ENCODE measurements around the gene ANKRD34B. TPM values are rescaled to one million over a fixed set of nuclear protein-coding genes. Genes with fewer than 3 reads are reported as not detected.

Gene ANKRD34B
- total RNA-seq, 2 experiments from 2014 or later: not detected

GRCh38 chr5:80559244-80559643, 10.8 kb downstream of the ANKRD34B start:
- no peaks in the 10 kb centered on the region for H3K36me3 Mint-ChIP-seq (ENCODE audit: low read depth)
- POLR2A ChIA-PET: interaction anchor here (1.2 kb wide), 1 partner anchor 11 kb away, joined by 4 read pairs; the partner anchor contains the start of gene ANKRD34B
- no peaks in the 10 kb centered on the region for H3K9me3 Mint-ChIP-seq
- CTCF ChIA-PET: no interaction called here
- H3K27ac Mint-ChIP-seq: no peak overlapping the region
- H3K4me3 Mint-ChIP-seq: no peak overlapping the region
- H3K4me1 Mint-ChIP-seq: no peaks in the 10 kb centered on the region
- H3K27me3 Mint-ChIP-seq: peaks cover 40% of the 10 kb centered on the region
- no peak for DNase-seq

GRCh38 chr5:80555099-80555498, 15.0 kb downstream of the ANKRD34B start:
- Mint-ChIP-seq H3K9me3 (no peaks in the 10 kb centered on the region), H3K27me3 (peaks cover 31% of the 10 kb centered on the region), H3K4me1 (no peaks in the 10 kb centered on the region), H3K36me3 (ENCODE audit: low read depth) (no peaks in the 10 kb centered on the region), H3K27ac (no peak overlapping the region), H3K4me3 (no peak overlapping the region)
- no peak for DNase-seq
- POLR2A ChIA-PET: no interaction called here
- CTCF ChIA-PET: no interaction called here

GRCh38 chr5:80554646-80555045, 15.4 kb downstream of the ANKRD34B start:
- peaks cover 35% of the 10 kb centered on the region for H3K27me3 Mint-ChIP-seq
- H3K27ac Mint-ChIP-seq: no peak overlapping the region
- ChIA-PET POLR2A (no interaction called here), CTCF (no interaction called here)
- H3K4me3 Mint-ChIP-seq: no peak overlapping the region
- no peaks in the 10 kb centered on the region for H3K36me3 Mint-ChIP-seq (ENCODE audit: low read depth)
- no peaks in the 10 kb centered on the region for H3K9me3 Mint-ChIP-seq
- no peak for DNase-seq
- H3K4me1 Mint-ChIP-seq: no peaks in the 10 kb centered on the region

GRCh38 chr5:80541392-80541791, 28.7 kb downstream of the ANKRD34B start:
- POLR2A ChIA-PET: no interaction called here
- Mint-ChIP-seq H3K4me1 (peaks cover 8% of the 10 kb centered on the region), H3K4me3 (no peak overlapping the region), H3K9me3 (no peaks in the 10 kb centered on the region), H3K27ac (no peak overlapping the region), H3K27me3 (peaks cover 5% of the 10 kb centered on the region), H3K36me3 (ENCODE audit: low read depth) (no peaks in the 10 kb centered on the region)
- no peak for DNase-seq
- CTCF ChIA-PET: interaction anchor here (1.0 kb wide), 1 partner anchor 566 kb away, joined by 7 read pairs; no protein-coding TSS in a partner anchor

- Mint-ChIP-seq H3K27ac (no peak overlapping the region), H3K4me1 (peaks cover 8% of the 10 kb centered on the region), H3K36me3 (ENCODE audit: low read depth) (no peaks in the 10 kb centered on the region), H3K4me3 (no peak overlapping the region), H3K27me3 (peaks cover 5% of the 10 kb centered on the region), H3K9me3 (no peaks in the 10 kb centered on the region)
- ChIA-PET CTCF (interaction anchor here (1.0 kb wide), 1 partner anchor 567 kb away, joined by 7 read pairs; no protein-coding TSS in a partner anchor), POLR2A (no interaction called here)
- DNase-seq: no peak
Measured at GRCh38 chr5:80540691-80541090, 29.4 kb downstream of the ANKRD34B start.

DNA sequence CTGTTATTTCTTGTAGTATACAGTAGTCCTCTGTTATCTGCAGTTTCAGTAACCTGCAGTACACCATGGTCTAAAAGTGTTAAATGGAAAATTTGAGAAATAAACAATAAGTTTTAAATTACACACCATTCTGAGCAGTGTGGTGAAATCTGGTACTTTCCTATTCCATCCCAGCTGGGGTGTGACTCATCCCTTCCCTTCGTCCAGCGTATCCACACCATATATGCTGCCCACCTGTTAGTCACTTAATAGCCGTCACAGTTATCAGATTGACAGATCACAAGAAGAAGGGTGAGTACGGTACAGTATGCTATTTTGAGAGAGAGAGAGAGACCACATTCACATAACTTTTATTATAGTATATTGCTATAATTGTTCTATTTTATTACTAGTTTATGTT, 53.3 kb downstream of the ANKRD34B start:
- H3K27ac Mint-ChIP-seq: no peak overlapping the region
- no peaks in the 10 kb centered on the region for H3K9me3 Mint-ChIP-seq
- no peaks in the 10 kb centered on the region for H3K27me3 Mint-ChIP-seq
- H3K4me1 Mint-ChIP-seq: no peaks in the 10 kb centered on the region
- ChIA-PET CTCF (no interaction called here), POLR2A (no interaction called here)
- DNase-seq: no peak
- no peak overlapping the region for H3K4me3 Mint-ChIP-seq
- no peaks in the 10 kb centered on the region for H3K36me3 Mint-ChIP-seq (ENCODE audit: low read depth)

DNA sequence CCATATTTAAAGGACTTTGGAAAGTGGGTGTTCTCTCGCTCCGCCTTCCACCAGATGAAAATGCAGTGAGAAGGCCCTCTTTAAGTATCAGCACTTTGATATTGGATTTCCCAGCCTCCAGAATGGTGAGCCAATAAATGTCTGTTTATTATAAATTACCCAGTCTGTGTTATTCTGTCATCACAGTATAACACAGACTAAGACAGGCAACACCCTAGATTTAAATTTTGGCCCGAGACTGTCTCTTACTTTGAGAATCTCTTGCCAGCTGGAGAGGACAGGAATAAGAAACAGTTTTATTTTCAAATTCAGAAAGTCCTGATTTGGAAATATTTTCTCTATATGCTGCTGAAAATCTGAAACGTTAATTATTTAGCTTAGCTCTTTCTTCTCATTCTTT, 60.7 kb downstream of the ANKRD34B start:
- Mint-ChIP-seq H3K27me3 (no peaks in the 10 kb centered on the region), H3K9me3 (no peaks in the 10 kb centered on the region), H3K36me3 (ENCODE audit: low read depth) (no peaks in the 10 kb centered on the region), H3K4me1 (no peaks in the 10 kb centered on the region), H3K4me3 (no peak overlapping the region), H3K27ac (no peak overlapping the region)
- ChIA-PET POLR2A (no interaction called here), CTCF (interaction anchor here (1.1 kb wide), 1 partner anchor 28 kb away, joined by 4 read pairs; no protein-coding TSS in a partner anchor)
- no peak for DNase-seq

DNA sequence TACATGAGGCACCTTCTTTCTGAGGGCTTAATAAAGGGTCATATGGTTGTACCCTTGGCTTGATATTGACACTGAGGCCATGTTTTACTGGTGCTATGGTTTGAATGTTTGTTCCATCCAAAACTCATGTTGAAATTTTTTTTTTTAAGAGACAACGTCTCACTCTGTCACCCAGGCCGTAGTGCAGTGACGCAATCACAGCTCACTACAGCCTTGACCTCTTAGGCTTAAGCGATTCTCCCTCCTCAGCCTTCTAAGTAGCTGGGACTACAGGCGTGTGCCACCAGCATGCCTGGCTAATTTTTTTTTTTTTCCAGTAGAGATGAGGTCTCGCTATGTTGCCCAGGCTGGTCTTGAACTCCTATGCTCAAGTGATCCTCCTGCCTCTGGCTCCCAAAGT, 61.2 kb downstream of the ANKRD34B start:
- Mint-ChIP-seq H3K27ac (no peak overlapping the region), H3K9me3 (no peaks in the 10 kb centered on the region), H3K27me3 (no peaks in the 10 kb centered on the region), H3K4me3 (no peak overlapping the region), H3K4me1 (peaks cover 4% of the 10 kb centered on the region), H3K36me3 (ENCODE audit: low read depth) (no peaks in the 10 kb centered on the region)
- no peak for DNase-seq
- ChIA-PET POLR2A (no interaction called here), CTCF (no interaction called here)

- Mint-ChIP-seq H3K27ac (no peak overlapping the region), H3K4me1 (peaks cover 10% of the 10 kb centered on the region), H3K36me3 (ENCODE audit: low read depth) (no peaks in the 10 kb centered on the region), H3K9me3 (no peaks in the 10 kb centered on the region), H3K4me3 (no peak overlapping the region), H3K27me3 (no peaks in the 10 kb centered on the region)
- ChIA-PET CTCF (no interaction called here), POLR2A (interaction anchor here (0.5 kb wide), 1 partner anchor 939 kb away, joined by 3 read pairs; no protein-coding TSS in a partner anchor)
- no peak for DNase-seq
Measured at GRCh38 chr5:80507663-80508062, 62.4 kb downstream of the ANKRD34B start.

Other genes with a start within 250 kb of the ANKRD34B start
- gene ZFYVE16, start 162.2 kb downstream of the ANKRD34B start, total RNA-seq: 10 to 100 TPM; 13.4 to 15.7 TPM
- under 1 TPM in 1 of 2 experiments, not detected in 1; 0.28 TPM for gene FAM151B, start 82.2 kb downstream of the ANKRD34B start, total RNA-seq
- 10 to 100 TPM; 20.1 to 21.2 TPM for gene MSH3, start 84.4 kb upstream of the ANKRD34B start, total RNA-seq
- gene DHFR, start 84.7 kb upstream of the ANKRD34B start, total RNA-seq: 10 to 100 TPM; 62.6 to 67.2 TPM